Mucosa of descending colon (tissue), 3 donors: ENCODE measurements around the gene QSOX1. TPM values are rescaled to one million over a fixed set of nuclear protein-coding genes. Genes with fewer than 3 reads are reported as not detected.
A peak's percentile ranks its signal among the peaks of the same experiment; 100 is the strongest.

Experiments
- ATAC-seq: fragments of 200-7000 bp; cut with Tn5 transposase; one replicate; pipeline ENCODE4 v1.9.1; 2020; ENCODE audit warnings: mild to moderate bottlenecking, moderate library complexity
- DNase-seq, 3 donors: peaks; one replicate each; pipeline ENCODE4 v3.0.0-alpha.2; 2020
- H3K36me3 ChIP-seq: fragments of 200-600 bp; one replicate; pipeline ENCODE4 v1.8.0; 2021; ENCODE audit warnings: low read depth, mild to moderate bottlenecking
- H3K4me1 ChIP-seq: fragments of 200-600 bp; one replicate; pipeline ENCODE4 v1.8.0; 2021; ENCODE audit warnings: low read depth, mild to moderate bottlenecking
- H3K4me3 ChIP-seq: fragments of 200-600 bp; one replicate; pipeline ENCODE4 v1.8.0; 2021; ENCODE audit warnings: mild to moderate bottlenecking
- H3K9me3 ChIP-seq: fragments of 200-600 bp; one replicate; pipeline ENCODE4 v1.8.0; 2021; ENCODE audit warnings: mild to moderate bottlenecking
- intact Hi-C, 2 donors: fragments of 100-400 bp; cut with DNase I in 1 of 2; cut with micrococcal nuclease in 1 of 2; formaldehyde crosslinking; loops; one replicate each; pipeline versions ENCODE4 v1.11.0 to v1.11.1; 2022; cut with DNase I, micrococcal nuclease
- total RNA-seq, 3 donors: library from RNA; stranded (reverse); fragmentation: NEBNext Ultra II Directional in 2 of 3; extraction: Animal tissue kit (Norgen Biotek cat#: 25700) in 2 of 3; gene quantifications; one replicate each; pipeline versions ENCODE4 v1.2.1 to v1.2.4, GENCODE V29; 2021 to 2023
- TF ChIP-seq, protein P1 (sequence below): fragments of 200-600 bp; IDR thresholded peaks from one replicate; pipeline ENCODE4 v1.8.0; 2022; ENCODE audit warnings: antibody characterized with exemption, mild to moderate bottlenecking
- donor health status: DM: no; HTN: no; CAD: no; lungs with moderate emphysema.
- donor health status: DM: no; HTN: no; CAD: no.
- donor health status: DM: no; HTN: yes; CAD: no.

The QSOX1 gene
- total RNA-seq, 3 donors from 2014 or later = 96.4 to 260 (median 185) TPM

GRCh38 chr1:180238675-180239074, 84.0 kb downstream of the QSOX1 start:
- H3K9me3 ChIP-seq = no peaks in the 10 kb centered on the region
- peaks cover 21% of the 10 kb centered on the region for H3K4me1 ChIP-seq
- DNase-seq = no peak
- TF ChIP-seq, protein P1, sequence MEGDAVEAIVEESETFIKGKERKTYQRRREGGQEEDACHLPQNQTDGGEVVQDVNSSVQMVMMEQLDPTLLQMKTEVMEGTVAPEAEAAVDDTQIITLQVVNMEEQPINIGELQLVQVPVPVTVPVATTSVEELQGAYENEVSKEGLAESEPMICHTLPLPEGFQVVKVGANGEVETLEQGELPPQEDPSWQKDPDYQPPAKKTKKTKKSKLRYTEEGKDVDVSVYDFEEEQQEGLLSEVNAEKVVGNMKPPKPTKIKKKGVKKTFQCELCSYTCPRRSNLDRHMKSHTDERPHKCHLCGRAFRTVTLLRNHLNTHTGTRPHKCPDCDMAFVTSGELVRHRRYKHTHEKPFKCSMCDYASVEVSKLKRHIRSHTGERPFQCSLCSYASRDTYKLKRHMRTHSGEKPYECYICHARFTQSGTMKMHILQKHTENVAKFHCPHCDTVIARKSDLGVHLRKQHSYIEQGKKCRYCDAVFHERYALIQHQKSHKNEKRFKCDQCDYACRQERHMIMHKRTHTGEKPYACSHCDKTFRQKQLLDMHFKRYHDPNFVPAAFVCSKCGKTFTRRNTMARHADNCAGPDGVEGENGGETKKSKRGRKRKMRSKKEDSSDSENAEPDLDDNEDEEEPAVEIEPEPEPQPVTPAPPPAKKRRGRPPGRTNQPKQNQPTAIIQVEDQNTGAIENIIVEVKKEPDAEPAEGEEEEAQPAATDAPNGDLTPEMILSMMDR = no peak
- intact Hi-C loops = no loop called here
- ATAC-seq = no peak
- H3K4me3 ChIP-seq = no peak overlapping the region
- no peaks in the 10 kb centered on the region for H3K36me3 ChIP-seq

DNA sequence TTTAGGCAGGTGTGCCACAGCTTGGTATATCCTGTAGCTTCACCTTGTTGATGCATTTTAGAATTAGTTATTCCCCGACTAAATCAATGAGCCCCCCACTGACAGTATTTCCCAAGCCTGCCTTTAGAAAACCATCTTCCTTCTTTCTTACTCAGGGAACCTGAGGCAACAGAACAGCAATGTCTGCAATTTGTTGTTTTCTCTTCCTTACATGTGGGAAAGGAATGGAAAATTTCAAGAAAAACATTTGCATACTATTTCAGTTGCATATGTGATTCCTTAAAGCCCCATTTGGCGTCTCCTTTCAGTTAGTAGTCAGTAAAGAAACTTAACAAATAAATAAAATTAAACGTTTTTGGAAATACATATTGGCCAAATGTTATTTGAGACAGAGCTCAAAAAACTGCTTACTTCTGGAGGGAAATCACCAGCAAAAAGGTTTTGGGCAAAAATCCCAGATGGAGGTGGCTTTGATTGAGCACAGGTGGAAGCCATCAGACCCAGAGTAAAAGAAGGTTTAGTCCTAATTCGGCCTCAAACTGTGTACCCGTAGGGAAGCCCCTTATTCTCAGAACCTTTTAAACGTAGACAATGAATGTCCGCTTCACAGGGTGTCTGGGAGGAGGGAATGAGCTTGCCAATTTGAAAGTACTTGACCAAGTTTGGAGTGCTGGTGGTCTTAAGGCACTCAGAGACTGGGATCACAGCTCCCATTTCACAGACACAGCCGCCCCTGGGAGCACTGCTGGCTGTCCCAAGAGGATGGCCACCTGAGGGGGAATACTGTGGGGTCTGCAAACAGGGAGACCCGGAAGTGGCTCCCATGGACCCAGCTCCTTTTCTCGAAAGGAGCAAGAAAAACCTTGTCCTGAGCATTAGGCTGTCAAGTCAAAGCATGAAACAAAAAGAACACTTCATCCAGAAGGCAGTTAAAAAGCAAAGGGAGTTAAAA, 84.8 kb downstream of the QSOX1 start:
- Histone ChIP-seq H3K36me3 (no peaks in the 10 kb centered on the region), H3K4me3 (no peak overlapping the region), H3K9me3 (no peaks in the 10 kb centered on the region), H3K4me1 (peaks cover 17% of the 10 kb centered on the region)
- intact Hi-C loops = no loop called here
- DNase-seq (no peak), ATAC-seq (no peak)
- TF ChIP-seq, protein P1 = no peak

DNA sequence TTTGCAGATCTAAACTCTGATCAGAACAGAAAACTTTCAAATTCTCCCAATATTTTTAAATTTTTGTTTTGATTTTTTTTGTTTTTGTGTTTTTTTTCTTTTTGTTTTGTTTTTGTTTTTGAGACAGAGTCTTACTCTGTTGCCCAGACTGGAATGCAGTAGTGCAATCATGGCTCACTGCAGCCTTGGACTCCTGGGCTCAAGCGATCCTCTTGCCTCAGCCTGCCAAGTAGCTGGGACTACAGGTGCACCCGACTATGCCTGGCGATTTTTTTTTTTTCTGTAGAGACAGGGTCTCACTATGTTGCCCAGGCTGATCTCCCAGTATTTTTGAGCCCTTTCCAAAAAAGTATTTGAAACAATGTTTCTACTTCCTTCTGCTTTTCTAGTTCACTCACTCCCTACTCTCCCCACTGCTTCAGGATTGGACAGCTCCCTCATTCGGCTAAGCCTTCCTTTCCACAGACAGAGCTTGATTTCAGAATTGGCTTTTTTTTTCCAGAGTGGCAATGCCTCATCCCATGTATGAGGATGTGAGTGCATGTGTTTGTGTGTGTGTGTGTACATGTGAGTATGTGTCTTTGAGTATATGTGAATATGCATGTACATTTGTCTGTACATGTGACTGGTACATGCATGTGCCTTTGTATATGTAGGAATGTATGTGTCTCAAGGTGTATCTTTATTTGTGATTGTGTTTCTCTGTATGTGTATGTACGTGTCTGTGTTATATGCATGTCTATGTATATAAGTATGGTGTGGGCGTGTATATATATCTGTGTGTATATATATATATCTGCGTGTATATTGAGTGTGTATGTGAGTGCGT, 87.3 kb downstream of the QSOX1 start:
- DNase-seq (no peak), ATAC-seq (no peak)
- TF ChIP-seq, protein P1 = no peak
- Histone ChIP-seq H3K4me3 (no peak overlapping the region), H3K9me3 (no peaks in the 10 kb centered on the region), H3K36me3 (no peaks in the 10 kb centered on the region), H3K4me1 (no peaks in the 10 kb centered on the region)
- intact Hi-C loops = no loop called here

DNA sequence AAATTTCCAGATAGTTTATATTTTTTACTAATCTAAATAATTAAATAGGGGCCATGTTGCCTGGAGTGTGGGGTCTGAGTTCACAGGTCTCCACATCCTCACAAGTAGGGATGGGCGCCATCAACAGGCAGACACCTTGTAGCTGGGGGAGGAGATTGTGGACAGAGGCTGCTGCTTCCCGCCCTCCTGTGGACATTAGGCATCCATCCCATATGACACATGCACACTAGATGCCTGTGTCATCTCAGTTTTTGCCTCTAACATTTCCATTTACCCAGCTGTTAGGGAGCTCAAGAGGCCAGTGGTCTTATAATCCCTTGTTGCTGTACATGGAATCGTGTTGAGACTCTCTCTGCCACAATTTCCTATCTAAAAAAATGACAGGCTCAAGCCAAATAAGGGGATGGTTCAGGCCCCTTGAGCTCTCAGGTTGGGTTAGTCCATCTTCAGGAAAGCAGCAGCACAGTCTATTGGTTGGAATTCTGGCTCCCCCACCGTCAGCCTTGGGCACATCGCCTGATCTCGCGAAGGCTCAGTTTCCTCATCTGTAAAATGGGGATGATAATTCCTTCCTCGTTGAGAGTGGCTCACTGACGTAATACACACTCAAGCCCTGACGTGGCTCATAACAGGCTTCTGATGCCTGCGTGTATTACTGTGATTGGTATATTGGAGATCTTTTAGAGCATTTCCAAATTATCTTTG, 89.0 kb downstream of the QSOX1 start:
- ATAC-seq = no peak

GRCh38 chr1:180244840-180245239, 90.2 kb downstream of the QSOX1 start:
- peak; percentile 43 for ATAC-seq
- intact Hi-C loops = no loop called here
- TF ChIP-seq, protein P1 = no peak
- Histone ChIP-seq H3K4me3 (no peak overlapping the region), H3K9me3 (no peaks in the 10 kb centered on the region), H3K4me1 (no peaks in the 10 kb centered on the region), H3K36me3 (no peaks in the 10 kb centered on the region)
- peak in 1 of 3 donors; percentile 36 for DNase-seq

More for the DNA sequence above, 89.0 kb downstream of the QSOX1 start:
- intact Hi-C loops = no loop called here
- peak in 1 of 3 donors; percentile 12 for DNase-seq
- Histone ChIP-seq H3K36me3 (no peaks in the 10 kb centered on the region), H3K4me3 (no peak overlapping the region), H3K9me3 (no peaks in the 10 kb centered on the region), H3K4me1 (no peaks in the 10 kb centered on the region)
- TF ChIP-seq, protein P1 = no peak
